NCI-H1092 (cell line): ENCODE data around the gene GAGE12F.
"Not testable (repeated sequence)": the region's sequence is repeated elsewhere in the genome, so short reads cannot be mapped to it uniquely, and the experiment has no call there.

Experiments used
- DNase-seq: peaks from one replicate; lab custom pipeline; 2025; lab: John Stamatoyannopoulos, UW

The GAGE12F gene

GRCh38 chrX:49560542-49560941 is at the start of gene GAGE12F:
Gene GAGE12F, plus strand, starts transcription at chrX:49560842. Its CDS starts 1,155 bp downstream, at chrX:49561997.
- not testable (repeated sequence) for DNase-seq

- DNase-seq, result not testable (repeated sequence)
Observed at GRCh38 chrX:49531877-49532276, 28.8 kb upstream of the GAGE12F start, which contains the start of gene GAGE12C. Gene GAGE12C, plus strand, starts transcription at chrX:49532177. Its CDS starts 1,155 bp downstream, at chrX:49533332.

GRCh38 chrX:49541433-49541832 is 19.2 kb upstream of the GAGE12F start, which contains the start of gene GAGE12D:
Gene GAGE12D, plus strand, starts transcription at chrX:49541733. Its CDS starts 1,155 bp downstream, at chrX:49542888.
- not testable (repeated sequence) for DNase-seq

- not testable (repeated sequence) for DNase-seq
Observed at GRCh38 chrX:49550989-49551388, 9.7 kb upstream of the GAGE12F start, which contains the start of gene GAGE12E. Gene GAGE12E, plus strand, starts transcription at chrX:49551289. Its CDS starts 1,155 bp downstream, at chrX:49552444.

GRCh38 chrX:49568728-49569127 is 8.1 kb downstream of the GAGE12F start:
- not testable (repeated sequence) for DNase-seq

- not testable (repeated sequence) for DNase-seq
Observed at GRCh38 chrX:49569152-49569551, 8.5 kb downstream of the GAGE12F start.

- DNase-seq, result not testable (repeated sequence)
Observed at GRCh38 chrX:49570100-49570499, 9.5 kb downstream of the GAGE12F start, which contains the start of gene GAGE12G. Gene GAGE12G, plus strand, starts transcription at chrX:49570400. Its CDS starts 1,155 bp downstream, at chrX:49571555.

- DNase-seq, result not testable (repeated sequence)
Observed at GRCh38 chrX:49579649-49580048, 19.0 kb downstream of the GAGE12F start, which contains the start of gene GAGE12H. Gene GAGE12H, plus strand, starts transcription at chrX:49579949. Its CDS starts 1,155 bp downstream, at chrX:49581104.

- DNase-seq, result not testable (repeated sequence)
Observed at GRCh38 chrX:49589196-49589595, 28.6 kb downstream of the GAGE12F start, which contains the start of gene GAGE2A. Gene GAGE2A, plus strand, starts transcription at chrX:49589496. Its CDS starts 1,155 bp downstream, at chrX:49590651.

GRCh38 chrX:49589769-49590478 is 29.3 kb downstream of the GAGE12F start:
- not testable (repeated sequence) for DNase-seq

- DNase-seq, result not testable (repeated sequence)
Observed at GRCh38 chrX:49590488-49590887, 29.8 kb downstream of the GAGE12F start.

GRCh38 chrX:49598720-49599119 is 38.1 kb downstream of the GAGE12F start, which contains the start of gene GAGE1:
Gene GAGE1, plus strand, starts transcription at chrX:49599020. Its CDS starts 1,155 bp downstream, at chrX:49600175.
- DNase-seq, result not testable (repeated sequence)

- no peak for DNase-seq
Observed at GRCh38 chrX:49610718-49611310, 50.2 kb downstream of the GAGE12F start.
